ENCODE results near the gene ATP2C2.

- TF ChIP-seq GATA3 (IDR thresholded peaks at IDR 0.05; ENCODE audit: low read depth, low read length) (no peak), GATA2 (IDR thresholded peaks at IDR 0.05; ENCODE audit: low read depth, low read length) (no peak)
Measured at GRCh38 chr16:84407588-84408313, 39.4 kb downstream of the ATP2C2 start.
